ENCODE data around the gene ARL15. TPM values are rescaled to one million over a fixed set of nuclear protein-coding genes. Genes with fewer than 3 reads are reported as not detected.

The ARL15 gene
- total and polyA plus RNA-seq, 4 donors, result 5.0 to 24.8 (median 13.3) TPM

DNA sequence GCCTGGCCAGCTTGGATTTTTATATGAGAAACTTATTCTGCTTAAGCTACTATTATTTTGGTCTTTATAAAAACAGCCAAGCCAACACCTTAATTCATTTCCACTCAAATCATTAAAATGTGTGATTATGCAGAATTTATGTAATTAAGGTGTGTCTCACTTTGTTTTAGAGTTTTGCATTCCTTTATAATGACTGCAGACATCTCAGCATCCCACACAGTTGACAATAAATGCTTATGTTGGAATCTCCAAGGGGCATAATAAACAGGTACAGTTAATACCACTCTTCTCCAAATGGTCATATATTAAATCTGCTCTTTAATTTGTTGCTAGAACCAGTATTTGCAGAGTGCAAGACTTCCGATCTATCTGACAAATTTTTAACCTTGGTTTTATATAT lies 34.3 kb downstream of the ARL15 start:
- peaks cover 0 to 3% (median 0%) of the 10 kb centered on the region in 4 donors for H3K36me3 ChIP-seq (ENCODE audit: control insufficient read depth in 4 of 4, insufficient read depth in 3 of 4, low read depth in 1 of 4, low read length in 3 of 4)
- TF ChIP-seq RAD21 (IDR thresholded peaks at IDR 0.05) (no peak), FOXA2 (IDR thresholded peaks at IDR 0.05) (no peak), NR2F2 (IDR thresholded peaks at IDR 0.05) (no peak), TAF1 (conservative IDR thresholded peaks at IDR 0.05) (no peak), JUND (IDR thresholded peaks at IDR 0.05) (no peak), SP1 (IDR thresholded peaks at IDR 0.05) (no peak), YY1 (IDR thresholded peaks at IDR 0.05) (no peak)
- TF ChIP-seq, protein P1, sequence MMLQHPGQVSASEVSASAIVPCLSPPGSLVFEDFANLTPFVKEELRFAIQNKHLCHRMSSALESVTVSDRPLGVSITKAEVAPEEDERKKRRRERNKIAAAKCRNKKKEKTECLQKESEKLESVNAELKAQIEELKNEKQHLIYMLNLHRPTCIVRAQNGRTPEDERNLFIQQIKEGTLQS (IDR thresholded peaks at IDR 0.05), result no peak
- TF ChIP-seq, protein P2, sequence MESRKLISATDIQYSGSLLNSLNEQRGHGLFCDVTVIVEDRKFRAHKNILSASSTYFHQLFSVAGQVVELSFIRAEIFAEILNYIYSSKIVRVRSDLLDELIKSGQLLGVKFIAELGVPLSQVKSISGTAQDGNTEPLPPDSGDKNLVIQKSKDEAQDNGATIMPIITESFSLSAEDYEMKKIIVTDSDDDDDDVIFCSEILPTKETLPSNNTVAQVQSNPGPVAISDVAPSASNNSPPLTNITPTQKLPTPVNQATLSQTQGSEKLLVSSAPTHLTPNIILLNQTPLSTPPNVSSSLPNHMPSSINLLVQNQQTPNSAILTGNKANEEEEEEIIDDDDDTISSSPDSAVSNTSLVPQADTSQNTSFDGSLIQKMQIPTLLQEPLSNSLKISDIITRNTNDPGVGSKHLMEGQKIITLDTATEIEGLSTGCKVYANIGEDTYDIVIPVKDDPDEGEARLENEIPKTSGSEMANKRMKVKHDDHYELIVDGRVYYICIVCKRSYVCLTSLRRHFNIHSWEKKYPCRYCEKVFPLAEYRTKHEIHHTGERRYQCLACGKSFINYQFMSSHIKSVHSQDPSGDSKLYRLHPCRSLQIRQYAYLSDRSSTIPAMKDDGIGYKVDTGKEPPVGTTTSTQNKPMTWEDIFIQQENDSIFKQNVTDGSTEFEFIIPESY (IDR thresholded peaks at IDR 0.05), result no peak
- TF ChIP-seq, protein P3, sequence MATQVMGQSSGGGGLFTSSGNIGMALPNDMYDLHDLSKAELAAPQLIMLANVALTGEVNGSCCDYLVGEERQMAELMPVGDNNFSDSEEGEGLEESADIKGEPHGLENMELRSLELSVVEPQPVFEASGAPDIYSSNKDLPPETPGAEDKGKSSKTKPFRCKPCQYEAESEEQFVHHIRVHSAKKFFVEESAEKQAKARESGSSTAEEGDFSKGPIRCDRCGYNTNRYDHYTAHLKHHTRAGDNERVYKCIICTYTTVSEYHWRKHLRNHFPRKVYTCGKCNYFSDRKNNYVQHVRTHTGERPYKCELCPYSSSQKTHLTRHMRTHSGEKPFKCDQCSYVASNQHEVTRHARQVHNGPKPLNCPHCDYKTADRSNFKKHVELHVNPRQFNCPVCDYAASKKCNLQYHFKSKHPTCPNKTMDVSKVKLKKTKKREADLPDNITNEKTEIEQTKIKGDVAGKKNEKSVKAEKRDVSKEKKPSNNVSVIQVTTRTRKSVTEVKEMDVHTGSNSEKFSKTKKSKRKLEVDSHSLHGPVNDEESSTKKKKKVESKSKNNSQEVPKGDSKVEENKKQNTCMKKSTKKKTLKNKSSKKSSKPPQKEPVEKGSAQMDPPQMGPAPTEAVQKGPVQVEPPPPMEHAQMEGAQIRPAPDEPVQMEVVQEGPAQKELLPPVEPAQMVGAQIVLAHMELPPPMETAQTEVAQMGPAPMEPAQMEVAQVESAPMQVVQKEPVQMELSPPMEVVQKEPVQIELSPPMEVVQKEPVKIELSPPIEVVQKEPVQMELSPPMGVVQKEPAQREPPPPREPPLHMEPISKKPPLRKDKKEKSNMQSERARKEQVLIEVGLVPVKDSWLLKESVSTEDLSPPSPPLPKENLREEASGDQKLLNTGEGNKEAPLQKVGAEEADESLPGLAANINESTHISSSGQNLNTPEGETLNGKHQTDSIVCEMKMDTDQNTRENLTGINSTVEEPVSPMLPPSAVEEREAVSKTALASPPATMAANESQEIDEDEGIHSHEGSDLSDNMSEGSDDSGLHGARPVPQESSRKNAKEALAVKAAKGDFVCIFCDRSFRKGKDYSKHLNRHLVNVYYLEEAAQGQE (IDR thresholded peaks at IDR 0.05), result no peak
- H3K27me3 ChIP-seq (ENCODE audit: control insufficient read depth in 4 of 4, insufficient read depth in 4 of 4, low read length in 3 of 4), result no peaks in the 10 kb centered on the region
- no peak overlapping the region for H3K4me3 ChIP-seq (ENCODE audit: low read depth in 1 of 3, low read length in 3 of 3)
- H3K9ac ChIP-seq (ENCODE audit: low read depth in 1 of 2, low read length in 2 of 2), result no peak overlapping the region
- H3K27ac ChIP-seq (ENCODE audit: low read depth in 1 of 2, low read length in 2 of 2), result no peak overlapping the region
- no peaks in the 10 kb centered on the region for H3K4me1 ChIP-seq (ENCODE audit: control insufficient read depth in 4 of 4, insufficient read depth in 4 of 4, low read length in 3 of 4)
- no peak for DNase-seq (ENCODE audit: low spot score)
- WGBS, result 97% methylated on average over 1 of the region's 1 CpG
- no peaks in the 10 kb centered on the region for H3K9me3 ChIP-seq (ENCODE audit: control insufficient read depth in 4 of 4, low read length in 3 of 4)

DNA sequence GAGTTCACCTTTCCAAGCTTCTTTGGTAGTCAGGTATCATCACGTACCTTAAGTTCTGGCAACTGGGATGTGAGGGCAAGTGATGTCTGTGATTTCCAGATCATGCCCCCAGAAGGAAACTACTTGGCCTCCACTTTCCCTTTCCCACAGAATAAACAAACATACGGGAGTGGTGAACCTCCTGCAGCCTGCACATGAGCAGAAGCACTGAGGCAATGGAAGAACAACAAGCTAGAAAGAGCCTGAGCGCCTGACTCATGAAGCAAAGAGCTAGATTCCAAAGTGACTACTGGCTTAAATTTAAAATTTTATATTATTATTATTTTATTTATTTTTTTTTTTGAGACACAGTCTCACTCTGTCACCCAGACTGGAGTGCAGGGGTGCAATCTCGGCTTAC lies 35.0 kb downstream of the ARL15 start:
- 91% methylated on average over 4 of the region's 4 CpGs for WGBS
- TF ChIP-seq RAD21 (IDR thresholded peaks at IDR 0.05), result no peak
- TF ChIP-seq JUND (IDR thresholded peaks at IDR 0.05), result no peak
- TF ChIP-seq, protein P4, sequence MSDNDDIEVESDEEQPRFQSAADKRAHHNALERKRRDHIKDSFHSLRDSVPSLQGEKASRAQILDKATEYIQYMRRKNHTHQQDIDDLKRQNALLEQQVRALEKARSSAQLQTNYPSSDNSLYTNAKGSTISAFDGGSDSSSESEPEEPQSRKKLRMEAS (IDR thresholded peaks at IDR 0.05), result no peak
- Histone ChIP-seq H3K4me3 (ENCODE audit: low read depth in 1 of 3, low read length in 3 of 3) (no peak overlapping the region), H3K36me3 (ENCODE audit: control insufficient read depth in 4 of 4, insufficient read depth in 3 of 4, low read depth in 1 of 4, low read length in 3 of 4) (peaks cover 0 to 3% (median 0%) of the 10 kb centered on the region in 4 donors), H3K9ac (ENCODE audit: low read depth in 1 of 2, low read length in 2 of 2) (no peak overlapping the region), H3K27ac (ENCODE audit: low read depth in 1 of 2, low read length in 2 of 2) (no peak overlapping the region), H3K4me1 (ENCODE audit: control insufficient read depth in 4 of 4, insufficient read depth in 4 of 4, low read length in 3 of 4) (no peaks in the 10 kb centered on the region), H3K9me3 (ENCODE audit: control insufficient read depth in 4 of 4, low read length in 3 of 4) (no peaks in the 10 kb centered on the region), H3K27me3 (ENCODE audit: control insufficient read depth in 4 of 4, insufficient read depth in 4 of 4, low read length in 3 of 4) (no peaks in the 10 kb centered on the region)
- DNase-seq (ENCODE audit: low spot score), result no peak

DNA sequence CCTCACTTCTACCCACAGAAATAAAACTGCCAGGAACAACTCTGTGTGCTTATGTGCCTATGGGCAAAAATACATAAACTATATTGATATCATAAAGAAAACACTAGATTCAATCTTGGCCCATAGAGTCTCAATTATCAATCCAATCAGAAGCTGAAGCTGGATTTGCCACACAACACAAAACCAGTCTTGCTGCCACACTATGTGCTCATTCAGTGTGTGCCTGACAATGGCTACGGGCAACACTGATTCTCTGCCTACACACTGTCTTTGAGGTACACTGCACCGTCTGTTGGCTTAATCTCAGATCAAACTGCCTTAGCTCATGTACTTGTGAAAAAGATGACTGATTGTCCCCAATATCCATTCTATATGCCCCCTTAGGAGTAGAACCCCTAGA lies 35.4 kb downstream of the ARL15 start:
- Histone ChIP-seq H3K36me3 (ENCODE audit: control insufficient read depth in 4 of 4, insufficient read depth in 3 of 4, low read depth in 1 of 4, low read length in 3 of 4) (peaks cover 0 to 3% (median 0%) of the 10 kb centered on the region in 4 donors), H3K27ac (ENCODE audit: low read depth in 1 of 2, low read length in 2 of 2) (no peak overlapping the region), H3K27me3 (ENCODE audit: control insufficient read depth in 4 of 4, insufficient read depth in 4 of 4, low read length in 3 of 4) (no peaks in the 10 kb centered on the region), H3K4me1 (ENCODE audit: control insufficient read depth in 4 of 4, insufficient read depth in 4 of 4, low read length in 3 of 4) (no peaks in the 10 kb centered on the region), H3K9ac (ENCODE audit: low read depth in 1 of 2, low read length in 2 of 2) (no peak overlapping the region), H3K4me3 (ENCODE audit: low read depth in 1 of 3, low read length in 3 of 3) (no peak overlapping the region), H3K9me3 (ENCODE audit: control insufficient read depth in 4 of 4, low read length in 3 of 4) (no peaks in the 10 kb centered on the region)
- WGBS, result 98% methylated on average over 2 of the region's 2 CpGs
- DNase-seq (ENCODE audit: low spot score), result no peak
- TF ChIP-seq RXRA (IDR thresholded peaks at IDR 0.05) (no peak), GABPA (IDR thresholded peaks at IDR 0.05 in 1 of 2, conservative IDR thresholded peaks at IDR 0.05 in 1 of 2) (no peak), SP1 (IDR thresholded peaks at IDR 0.05) (no peak), RAD21 (IDR thresholded peaks at IDR 0.05) (no peak), YY1 (IDR thresholded peaks at IDR 0.05) (no peak)
- TF ChIP-seq, protein P4 (IDR thresholded peaks at IDR 0.05), result no peak
- TF ChIP-seq, protein P1 (IDR thresholded peaks at IDR 0.05), result no peak

All from liver (tissue), 9 donors.